GM19240 (cell line): ENCODE measurements around the gene RUFY2.
"Not testable (repeated sequence)": the region's sequence is repeated elsewhere in the genome, so short reads cannot be mapped to it uniquely, and the experiment has no call there.

Source experiments
- DNase-seq: peaks from one replicate; pipeline ENCODE4 v3.0.0; 2011; ENCODE audit warnings: low spot score; ENCODE audit not compliant: insufficient read length

Gene RUFY2

GRCh38 chr10:68406815-68407548 lies at the start of gene RUFY2:
RUFY2 (minus strand) TSS chr10:68407277; CDS start chr10:68407189, 88 bp downstream.
- peak; percentile 59 for DNase-seq

GRCh38 chr10:68449698-68450097 lies 42.6 kb upstream of the RUFY2 start:
- not testable (repeated sequence) for DNase-seq

GRCh38 chr10:68446179-68446578 lies 39.1 kb upstream of the RUFY2 start:
- DNase-seq = no peak

GRCh38 chr10:68442971-68443370 lies 35.9 kb upstream of the RUFY2 start:
- no peak for DNase-seq

GRCh38 chr10:68440898-68441297 lies 33.8 kb upstream of the RUFY2 start:
- no peak for DNase-seq

GRCh38 chr10:68435803-68436202 lies 28.7 kb upstream of the RUFY2 start:
- no peak for DNase-seq

GRCh38 chr10:68434657-68435056 lies 27.6 kb upstream of the RUFY2 start:
- no peak for DNase-seq

GRCh38 chr10:68428396-68429104 lies 21.5 kb upstream of the RUFY2 start:
- no peak for DNase-seq

- no peak for DNase-seq
Measured at GRCh38 chr10:68424454-68425014, 17.5 kb upstream of the RUFY2 start.

- DNase-seq = no peak
Measured at GRCh38 chr10:68423522-68423921, 16.4 kb upstream of the RUFY2 start.

- DNase-seq = no peak
Measured at GRCh38 chr10:68419376-68419775, 12.3 kb upstream of the RUFY2 start.

- no peak for DNase-seq
Measured at GRCh38 chr10:68408898-68409518, 1.9 kb upstream of the RUFY2 start.

GRCh38 chr10:68406111-68406814 lies 814 bp downstream of the RUFY2 start:
- peak; percentile 47 for DNase-seq

GRCh38 chr10:68403701-68404100 lies 3.4 kb downstream of the RUFY2 start:
- no peak for DNase-seq

- DNase-seq = no peak
Measured at GRCh38 chr10:68402276-68402675, 4.8 kb downstream of the RUFY2 start.

- no peak for DNase-seq
Measured at GRCh38 chr10:68397005-68397404, 10.1 kb downstream of the RUFY2 start.

- DNase-seq = no peak
Measured at GRCh38 chr10:68385740-68386139, 21.3 kb downstream of the RUFY2 start.

GRCh38 chr10:68371604-68372003 lies 35.5 kb downstream of the RUFY2 start:
- DNase-seq = no peak

- no peak for DNase-seq
Measured at GRCh38 chr10:68367121-68367520, 40.0 kb downstream of the RUFY2 start.

GRCh38 chr10:68366600-68366999 lies 40.5 kb downstream of the RUFY2 start:
- DNase-seq = no peak

GRCh38 chr10:68365611-68366010 lies 41.5 kb downstream of the RUFY2 start:
- no peak for DNase-seq
